COLO668 (cell line): ENCODE measurements around the gene TOB1.

ENCODE experiments used
- DNase-seq: peaks from one replicate; lab custom pipeline; 2025; ENCODE audit not compliant: unreplicated experiment; lab: John Stamatoyannopoulos, UW

TOB1 gene

GRCh38 chr17:50845240-50846147 lies 20.7 kb downstream of the TOB1 start:
- DNase-seq: no peak

- DNase-seq: no peak
Observed at GRCh38 chr17:50844117-50844700, 21.9 kb downstream of the TOB1 start.

- no peak for DNase-seq
Observed at GRCh38 chr17:50843150-50843905, 22.8 kb downstream of the TOB1 start.

- DNase-seq: no peak
Observed at GRCh38 chr17:50842506-50843149, 23.5 kb downstream of the TOB1 start.

- DNase-seq: peak; percentile 52
Observed at GRCh38 chr17:50841949-50842354, 24.2 kb downstream of the TOB1 start.

- DNase-seq: no peak
Observed at GRCh38 chr17:50841277-50841948, 24.7 kb downstream of the TOB1 start.

GRCh38 chr17:50840311-50840851 lies 25.8 kb downstream of the TOB1 start:
- no peak for DNase-seq

- DNase-seq: no peak
Observed at GRCh38 chr17:50839591-50840310, 26.4 kb downstream of the TOB1 start.

- DNase-seq: no peak
Observed at GRCh38 chr17:50837980-50838954, 27.9 kb downstream of the TOB1 start.

- DNase-seq: no peak
Observed at GRCh38 chr17:50837286-50837979, 28.7 kb downstream of the TOB1 start.

- no peak for DNase-seq
Observed at GRCh38 chr17:50836826-50837225, 29.3 kb downstream of the TOB1 start.

- no peak for DNase-seq
Observed at GRCh38 chr17:50835301-50836234, 30.6 kb downstream of the TOB1 start, which contains the start of gene WFIKKN2. WFIKKN2 (plus strand) TSS chr17:50835586; CDS start chr17:50835938, 352 bp downstream.

GRCh38 chr17:50834429-50835300 lies 31.5 kb downstream of the TOB1 start:
- no peak for DNase-seq

- peak; percentile 9 for DNase-seq
Observed at GRCh38 chr17:50833510-50834428, 32.4 kb downstream of the TOB1 start.
